ENCODE measurements around the gene DTX1. TPM values are rescaled to one million over a fixed set of nuclear protein-coding genes. Genes with fewer than 3 reads are reported as not detected.

Gene DTX1
- total RNA-seq, 1 experiment from 2014 or later = 5.5 TPM

GRCh38 chr12:113088037-113088436 is 31.5 kb downstream of the DTX1 start:
- DNase-seq (ENCODE audit: low spot score) = no peak
- POLR2A ChIA-PET (ENCODE audit: low non-redundant PET) = no interaction called here
- H3K4me1 ChIP-seq (ENCODE audit: insufficient read depth, low read length, poor library complexity, severe bottlenecking) = no peaks in the 10 kb centered on the region
- no peak overlapping the region for H3K27ac ChIP-seq (ENCODE audit: low read depth, low read length, poor library complexity, severe bottlenecking)
- no TSS peak for BruUV-seq (replicated peaks)
- H3K4me3 ChIP-seq (ENCODE audit: low read depth, low read length, poor library complexity, severe bottlenecking) = no peak overlapping the region
- intact Hi-C loops (cut with micrococcal nuclease; ENCODE audit: unreplicated experiment) = no loop called here
- H3K36me3 ChIP-seq (ENCODE audit: insufficient read depth, low read length, poor library complexity, severe bottlenecking) = no peaks in the 10 kb centered on the region
- no peaks in the 10 kb centered on the region for H3K9me3 ChIP-seq (ENCODE audit: low read depth, low read length, poor library complexity, severe bottlenecking)
- TF ChIP-seq EZH2 (IDR thresholded peaks at IDR 0.05; ENCODE audit: borderline replicate concordance, low read depth, low read length, poor library complexity, severe bottlenecking) (no peak), CTCF (conservative IDR thresholded peaks at IDR 0.05; ENCODE audit: low read depth, low read length) (no peak)
- CTCF ChIA-PET = no interaction called here
- H3K27me3 ChIP-seq (replicated peaks; ENCODE audit: insufficient read depth, low read depth, low read length, poor library complexity) = no peaks in the 10 kb centered on the region

GRCh38 chr12:113088971-113089756 is 32.6 kb downstream of the DTX1 start:
- Histone ChIP-seq H3K27me3 (replicated peaks; ENCODE audit: insufficient read depth, low read depth, low read length, poor library complexity) (no peaks in the 10 kb centered on the region), H3K9me3 (ENCODE audit: low read depth, low read length, poor library complexity, severe bottlenecking) (no peaks in the 10 kb centered on the region), H3K4me3 (ENCODE audit: low read depth, low read length, poor library complexity, severe bottlenecking) (no peak overlapping the region), H3K27ac (ENCODE audit: low read depth, low read length, poor library complexity, severe bottlenecking) (no peak overlapping the region), H3K36me3 (ENCODE audit: insufficient read depth, low read length, poor library complexity, severe bottlenecking) (no peaks in the 10 kb centered on the region), H3K4me1 (ENCODE audit: insufficient read depth, low read length, poor library complexity, severe bottlenecking) (no peaks in the 10 kb centered on the region)
- no peak for DNase-seq (ENCODE audit: low spot score)
- no TSS peak for BruUV-seq (replicated peaks)
- intact Hi-C loops (cut with micrococcal nuclease; ENCODE audit: unreplicated experiment) = no loop called here
- TF ChIP-seq CTCF (conservative IDR thresholded peaks at IDR 0.05; ENCODE audit: low read depth, low read length) = no peak
- no peak for TF ChIP-seq EZH2 (IDR thresholded peaks at IDR 0.05; ENCODE audit: borderline replicate concordance, low read depth, low read length, poor library complexity, severe bottlenecking)
- POLR2A ChIA-PET (ENCODE audit: low non-redundant PET) = no interaction called here
- CTCF ChIA-PET = interaction anchor here (1.3 kb wide), 1 partner anchor 96 kb away, joined by 4 read pairs; no protein-coding TSS in a partner anchor

- no TSS peak for BruUV-seq (replicated peaks)
- Histone ChIP-seq H3K27ac (ENCODE audit: low read depth, low read length, poor library complexity, severe bottlenecking) (no peak overlapping the region), H3K4me1 (ENCODE audit: insufficient read depth, low read length, poor library complexity, severe bottlenecking) (no peaks in the 10 kb centered on the region), H3K36me3 (ENCODE audit: insufficient read depth, low read length, poor library complexity, severe bottlenecking) (no peaks in the 10 kb centered on the region), H3K9me3 (ENCODE audit: low read depth, low read length, poor library complexity, severe bottlenecking) (no peaks in the 10 kb centered on the region), H3K27me3 (replicated peaks; ENCODE audit: insufficient read depth, low read depth, low read length, poor library complexity) (no peaks in the 10 kb centered on the region), H3K4me3 (ENCODE audit: low read depth, low read length, poor library complexity, severe bottlenecking) (no peak overlapping the region)
- intact Hi-C loops (cut with micrococcal nuclease; ENCODE audit: unreplicated experiment) = no loop called here
- ChIA-PET CTCF (interaction anchor here (1.3 kb wide), 1 partner anchor 97 kb away, joined by 4 read pairs; no protein-coding TSS in a partner anchor), POLR2A (ENCODE audit: low non-redundant PET) (no interaction called here)
- TF ChIP-seq EZH2 (IDR thresholded peaks at IDR 0.05; ENCODE audit: borderline replicate concordance, low read depth, low read length, poor library complexity, severe bottlenecking) = no peak
- TF ChIP-seq CTCF (conservative IDR thresholded peaks at IDR 0.05; ENCODE audit: low read depth, low read length) = no peak
- DNase-seq (ENCODE audit: low spot score) = no peak
Measured at GRCh38 chr12:113089839-113090238, 33.3 kb downstream of the DTX1 start.
